Measurements from ENCODE around the gene TRMT13.
"Not testable (repeated sequence)": the region's sequence is repeated elsewhere in the genome, so short reads cannot be mapped to it uniquely, and the experiment has no call there.

Gene TRMT13

DNA sequence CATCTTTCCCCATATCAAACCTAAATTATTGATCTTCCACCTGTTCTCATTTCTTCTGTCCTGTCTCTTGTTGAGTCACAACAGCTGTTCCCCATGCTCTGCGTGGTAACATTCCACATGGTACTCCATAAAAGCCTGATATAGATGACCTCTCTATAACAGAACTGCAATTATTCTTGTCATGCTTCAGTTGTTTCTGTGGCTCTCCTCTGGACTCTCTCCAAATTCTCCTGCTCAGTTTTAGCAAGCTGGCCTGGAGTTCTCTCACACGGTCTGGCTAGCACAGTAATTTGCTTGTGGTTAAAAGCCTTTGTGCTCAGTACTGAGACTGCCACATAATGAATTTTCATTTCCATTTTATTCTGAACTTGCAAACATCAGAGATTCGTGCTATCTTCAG lies 55.7 kb downstream of the TRMT13 start:
- no peaks in the 10 kb centered on the region for H3K27me3 Mint-ChIP-seq
- peaks cover 12% of the 10 kb centered on the region for H3K36me3 Mint-ChIP-seq (ENCODE audit: low read depth)
- no peak overlapping the region for H3K4me3 Mint-ChIP-seq
- peaks cover 7% of the 10 kb centered on the region for H3K4me1 Mint-ChIP-seq (ENCODE audit: low read depth)
- no peak overlapping the region for H3K27ac Mint-ChIP-seq
- no peaks in the 10 kb centered on the region for H3K9me3 Mint-ChIP-seq

DNA sequence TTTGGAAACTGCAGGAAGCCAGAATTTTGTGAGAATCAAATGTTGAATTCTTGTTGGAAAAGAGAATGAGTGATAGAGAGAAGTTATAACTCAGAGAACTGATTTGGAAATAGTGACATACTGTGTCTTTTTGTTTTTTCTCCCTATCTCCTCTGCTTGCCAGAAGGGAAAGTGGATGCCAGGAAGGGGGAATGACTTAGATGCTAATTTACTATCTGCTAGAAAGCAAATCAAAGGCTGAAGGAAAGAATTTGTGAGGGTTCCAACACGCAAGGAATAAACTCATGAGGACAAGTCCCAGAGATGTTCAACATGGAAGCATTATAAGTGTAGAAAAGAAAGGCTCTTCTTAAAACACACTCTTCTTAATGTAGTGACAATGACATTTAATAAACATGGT lies 65.6 kb downstream of the TRMT13 start:
- peaks cover 61% of the 10 kb centered on the region for H3K36me3 Mint-ChIP-seq (ENCODE audit: low read depth)
- H3K4me3 Mint-ChIP-seq: no peak overlapping the region
- no peak overlapping the region for H3K27ac Mint-ChIP-seq
- no peaks in the 10 kb centered on the region for H3K9me3 Mint-ChIP-seq
- H3K27me3 Mint-ChIP-seq: no peaks in the 10 kb centered on the region
- no peaks in the 10 kb centered on the region for H3K4me1 Mint-ChIP-seq (ENCODE audit: low read depth)

DNA sequence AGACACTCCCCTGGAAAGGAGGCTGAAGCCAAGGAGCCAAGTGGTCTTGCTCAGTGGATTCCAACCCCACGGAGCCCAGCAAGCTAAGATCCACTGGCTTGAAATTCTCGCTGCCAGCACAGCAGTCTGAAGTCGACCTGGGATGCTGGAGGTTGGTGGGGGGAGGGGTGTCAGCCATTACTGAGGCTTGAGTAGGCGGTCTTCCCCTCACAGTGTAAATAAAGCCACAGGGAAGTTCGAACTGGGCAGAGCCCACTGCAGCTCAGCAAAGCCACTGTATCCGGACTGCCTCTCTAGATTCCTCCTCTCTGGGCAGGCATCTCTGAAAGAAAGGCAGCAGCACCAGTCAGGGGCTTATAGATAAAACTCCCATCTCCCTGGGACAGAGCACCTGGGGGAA lies 67.1 kb downstream of the TRMT13 start:
- H3K27me3 Mint-ChIP-seq; H3K9me3 Mint-ChIP-seq; H3K4me3 Mint-ChIP-seq; H3K27ac Mint-ChIP-seq; H3K4me1 Mint-ChIP-seq (ENCODE audit: low read depth): not testable (repeated sequence)
- H3K36me3 Mint-ChIP-seq (ENCODE audit: low read depth): peaks cover 75% of the 10 kb centered on the region

Measured in stimulated activated naive CD8-positive, alpha-beta T cell treated with anti-CD3 and anti-CD28 coated beads, Interleukin-15, Interleukin-2, amounts not matched to agents 100 ng/mL and 50 ng/mL, for 24 hours (primary cell).